HG02763 (cell line): ENCODE results near the gene FPR1.

Experiments used
- ATAC-seq: cut with Tn5 transposase; IDR thresholded peaks from one replicate; pipeline ENCODE4 v1.9.1; 2021; ENCODE audit warnings: mild to moderate bottlenecking, moderate library complexity; ENCODE audit not compliant: unreplicated experiment

Gene FPR1

GRCh38 chr19:51710163-51710562 is 41.5 kb downstream of the FPR1 start:
- ATAC-seq = no peak

GRCh38 chr19:51709575-51709974 is 42.1 kb downstream of the FPR1 start:
- ATAC-seq = no peak

GRCh38 chr19:51708811-51709210 is 42.9 kb downstream of the FPR1 start:
- ATAC-seq = no peak

- no peak for ATAC-seq
Observed at GRCh38 chr19:51706885-51707284, 44.8 kb downstream of the FPR1 start.

GRCh38 chr19:51706296-51706695 is 45.4 kb downstream of the FPR1 start:
- ATAC-seq = no peak

GRCh38 chr19:51704626-51705025 is 47.1 kb downstream of the FPR1 start:
- no peak for ATAC-seq

GRCh38 chr19:51703575-51704515 is 47.8 kb downstream of the FPR1 start:
- ATAC-seq = peak; percentile 93

- no peak for ATAC-seq
Observed at GRCh38 chr19:51702825-51703574, 48.7 kb downstream of the FPR1 start.

GRCh38 chr19:51702103-51702824 is 49.4 kb downstream of the FPR1 start:
- no peak for ATAC-seq

- ATAC-seq = no peak
Observed at GRCh38 chr19:51701468-51702100, 50.1 kb downstream of the FPR1 start.

GRCh38 chr19:51699170-51699569 is 52.5 kb downstream of the FPR1 start:
- no peak for ATAC-seq

- no peak for ATAC-seq
Observed at GRCh38 chr19:51698296-51698695, 53.4 kb downstream of the FPR1 start.

GRCh38 chr19:51697169-51697776 is 54.4 kb downstream of the FPR1 start:
- ATAC-seq = no peak

GRCh38 chr19:51696606-51697005 is 55.1 kb downstream of the FPR1 start:
- ATAC-seq = no peak
